ENCODE measurements around the gene P2RX1. TPM values are rescaled to one million over a fixed set of nuclear protein-coding genes. Genes with fewer than 3 reads are reported as not detected.

The P2RX1 gene
- total RNA-seq (2.3 TPM), polyA plus RNA-seq (not detected)

DNA sequence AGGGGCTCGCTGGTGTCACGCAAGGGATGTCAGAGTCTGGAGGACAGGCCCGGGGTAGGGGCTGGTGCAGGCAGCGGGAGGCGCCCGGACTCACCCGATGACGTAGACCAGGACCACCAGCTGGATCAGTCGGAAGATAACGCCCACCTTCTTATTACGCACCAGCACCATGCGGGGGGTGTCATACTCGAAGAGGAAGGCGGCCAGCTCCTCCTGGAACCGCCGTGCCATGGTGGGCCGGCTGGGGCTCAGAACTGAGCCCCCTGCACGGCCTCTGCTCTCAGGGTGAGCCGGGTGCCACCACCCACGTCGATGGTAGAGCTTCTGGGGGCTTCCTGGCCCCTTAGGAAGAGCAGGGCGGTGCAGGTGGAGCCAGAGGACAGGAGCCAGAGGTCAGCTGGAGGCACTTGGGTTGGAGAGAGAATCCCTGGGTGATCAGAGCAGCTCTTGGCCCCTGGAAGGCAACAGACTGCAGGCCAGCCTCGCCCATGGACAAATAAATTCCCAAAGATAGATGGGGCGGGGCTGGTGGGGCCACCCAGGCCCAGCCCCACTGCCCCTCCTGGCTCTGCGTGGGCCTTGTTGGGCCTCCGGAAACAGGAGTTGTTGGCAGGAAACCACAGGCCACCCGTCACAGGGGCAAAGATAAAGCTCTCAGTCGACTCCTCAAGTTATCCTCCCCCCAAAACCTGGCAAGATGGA, at the start of gene P2RX1:
P2RX1 (minus strand) TSS at position 471 of the 702 bp plus-strand sequence; CDS start at position 231, 240 bp downstream.
- H3K9me3 ChIP-seq (ENCODE audit: control insufficient read depth in 2 of 2, low read length in 2 of 2), result no peaks in the 10 kb centered on the region
- no peaks in the 10 kb centered on the region for H3K27me3 ChIP-seq (ENCODE audit: control insufficient read depth, insufficient read depth, low read length)
- H3K27ac ChIP-seq (ENCODE audit: insufficient read depth, low read length, poor library complexity, severe bottlenecking), result no peak within 1 kb of the TSS
- no peaks in the 10 kb centered on the region for H3K27me3 Mint-ChIP-seq
- peaks cover 0 to 47% (median 21%) of the 10 kb centered on the region in 4 donors for H3K4me1 Mint-ChIP-seq
- DNase-seq (peak in 2 of 3 donors; percentile 12 to 65), ATAC-seq (ENCODE audit: low read depth in 2 of 2) (no peak)
- no peak within 1 kb of the TSS for H3K4me3 ChIP-seq (ENCODE audit: low read depth, low read length)
- peak within 1 kb of the TSS in 1 of 4 donors; percentile 38 for H3K4me3 Mint-ChIP-seq
- no peaks in the 10 kb centered on the region for H3K36me3 ChIP-seq (ENCODE audit: control insufficient read depth, insufficient read depth, low read length)
- H3K4me1 ChIP-seq (ENCODE audit: control insufficient read depth, insufficient read depth, low read length, poor library complexity, severe bottlenecking), result peaks cover 27% of the 10 kb centered on the region
- no peaks in the 10 kb centered on the region for H3K36me3 Mint-ChIP-seq
- H3K27ac Mint-ChIP-seq, result peak within 1 kb of the TSS; percentile 48 to 67 (median 64)
- H3K9me3 Mint-ChIP-seq, result no peaks in the 10 kb centered on the region

DNA sequence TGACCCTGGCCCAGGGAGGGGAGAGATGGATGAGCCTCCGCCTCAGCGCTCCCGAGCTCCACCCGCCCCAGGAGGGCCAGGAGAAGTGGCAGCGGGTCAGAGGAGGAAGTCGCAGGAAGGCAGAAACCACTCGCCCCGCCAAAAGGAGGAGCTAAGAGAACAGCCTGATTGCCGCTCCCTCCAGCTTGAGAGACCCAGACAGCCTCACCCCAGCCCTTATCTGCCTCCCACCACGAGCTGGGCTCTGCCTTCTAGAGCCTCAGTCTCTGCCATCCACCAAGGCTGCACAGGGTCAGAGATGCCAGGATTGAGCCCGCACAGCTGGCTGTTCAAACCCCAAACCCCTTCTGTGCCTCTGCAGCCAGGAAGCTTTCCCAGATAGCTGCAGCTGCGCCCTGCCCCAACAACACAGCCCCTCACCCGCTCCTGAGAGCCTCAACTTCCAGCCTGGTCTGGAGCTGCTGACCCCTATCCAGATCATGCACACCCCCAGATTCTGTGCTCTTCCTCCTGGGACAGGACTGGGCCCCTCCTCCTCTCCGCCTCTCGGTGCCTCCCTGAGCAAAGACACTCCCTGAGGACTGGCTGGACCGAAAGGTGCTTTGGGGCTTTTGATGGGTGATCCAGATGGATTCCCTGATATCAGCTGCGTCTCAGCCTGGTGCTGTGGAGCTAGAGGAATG, 49.0 kb upstream of the P2RX1 start:
- Mint-ChIP-seq H3K4me3 (peak overlapping the region; percentile 92 to 98 (median 94)), H3K9me3 (no peaks in the 10 kb centered on the region), H3K27me3 (peaks cover under 1% of the 10 kb centered on the region), H3K4me1 (peaks cover 16 to 42% (median 34%) of the 10 kb centered on the region in 4 donors), H3K27ac (peak overlapping the region; percentile 89 to 95 (median 95)), H3K36me3 (peaks cover 4% of the 10 kb centered on the region)
- H3K36me3 ChIP-seq (ENCODE audit: control insufficient read depth, insufficient read depth, low read length), result no peaks in the 10 kb centered on the region
- no peaks in the 10 kb centered on the region for H3K9me3 ChIP-seq (ENCODE audit: control insufficient read depth in 2 of 2, low read length in 2 of 2)
- peak; percentile 55 to 87 (median 68) for DNase-seq
- peak overlapping the region; percentile 85 for H3K27ac ChIP-seq (ENCODE audit: insufficient read depth, low read length, poor library complexity, severe bottlenecking)
- peak; percentile 44 to 45 for ATAC-seq (ENCODE audit: low read depth in 2 of 2)
- H3K27me3 ChIP-seq (ENCODE audit: control insufficient read depth, insufficient read depth, low read length), result no peaks in the 10 kb centered on the region
- H3K4me3 ChIP-seq (ENCODE audit: low read depth, low read length), result peak overlapping the region; percentile 87
- peaks cover 42% of the 10 kb centered on the region for H3K4me1 ChIP-seq (ENCODE audit: control insufficient read depth, insufficient read depth, low read length, poor library complexity, severe bottlenecking)

GRCh38 chr17:3964203-3965117, 48.2 kb upstream of the P2RX1 start, which contains the start of gene ATP2A3:
Gene ATP2A3, minus strand, starts transcription at chr17:3964437. Its CDS starts 146 bp downstream, at chr17:3964291.
- Mint-ChIP-seq H3K36me3 (peaks cover 5% of the 10 kb centered on the region), H3K4me3 (peak within 1 kb of the TSS; percentile 92 to 98 (median 96)), H3K27me3 (no peaks in the 10 kb centered on the region), H3K9me3 (no peaks in the 10 kb centered on the region), H3K27ac (peak within 1 kb of the TSS; percentile 89 to 95 (median 95)), H3K4me1 (peaks cover 17 to 50% (median 35%) of the 10 kb centered on the region in 4 donors)
- H3K4me1 ChIP-seq (ENCODE audit: control insufficient read depth, insufficient read depth, low read length, poor library complexity, severe bottlenecking), result peaks cover 50% of the 10 kb centered on the region
- peak within 1 kb of the TSS; percentile 85 for H3K27ac ChIP-seq (ENCODE audit: insufficient read depth, low read length, poor library complexity, severe bottlenecking)
- no peaks in the 10 kb centered on the region for H3K36me3 ChIP-seq (ENCODE audit: control insufficient read depth, insufficient read depth, low read length)
- no peaks in the 10 kb centered on the region for H3K9me3 ChIP-seq (ENCODE audit: control insufficient read depth in 2 of 2, low read length in 2 of 2)
- peak; percentile 70 to 74 for ATAC-seq (ENCODE audit: low read depth in 2 of 2)
- no peaks in the 10 kb centered on the region for H3K27me3 ChIP-seq (ENCODE audit: control insufficient read depth, insufficient read depth, low read length)
- peak; percentile 63 to 81 (median 68) for DNase-seq
- H3K4me3 ChIP-seq (ENCODE audit: low read depth, low read length), result peak within 1 kb of the TSS; percentile 87

DNA sequence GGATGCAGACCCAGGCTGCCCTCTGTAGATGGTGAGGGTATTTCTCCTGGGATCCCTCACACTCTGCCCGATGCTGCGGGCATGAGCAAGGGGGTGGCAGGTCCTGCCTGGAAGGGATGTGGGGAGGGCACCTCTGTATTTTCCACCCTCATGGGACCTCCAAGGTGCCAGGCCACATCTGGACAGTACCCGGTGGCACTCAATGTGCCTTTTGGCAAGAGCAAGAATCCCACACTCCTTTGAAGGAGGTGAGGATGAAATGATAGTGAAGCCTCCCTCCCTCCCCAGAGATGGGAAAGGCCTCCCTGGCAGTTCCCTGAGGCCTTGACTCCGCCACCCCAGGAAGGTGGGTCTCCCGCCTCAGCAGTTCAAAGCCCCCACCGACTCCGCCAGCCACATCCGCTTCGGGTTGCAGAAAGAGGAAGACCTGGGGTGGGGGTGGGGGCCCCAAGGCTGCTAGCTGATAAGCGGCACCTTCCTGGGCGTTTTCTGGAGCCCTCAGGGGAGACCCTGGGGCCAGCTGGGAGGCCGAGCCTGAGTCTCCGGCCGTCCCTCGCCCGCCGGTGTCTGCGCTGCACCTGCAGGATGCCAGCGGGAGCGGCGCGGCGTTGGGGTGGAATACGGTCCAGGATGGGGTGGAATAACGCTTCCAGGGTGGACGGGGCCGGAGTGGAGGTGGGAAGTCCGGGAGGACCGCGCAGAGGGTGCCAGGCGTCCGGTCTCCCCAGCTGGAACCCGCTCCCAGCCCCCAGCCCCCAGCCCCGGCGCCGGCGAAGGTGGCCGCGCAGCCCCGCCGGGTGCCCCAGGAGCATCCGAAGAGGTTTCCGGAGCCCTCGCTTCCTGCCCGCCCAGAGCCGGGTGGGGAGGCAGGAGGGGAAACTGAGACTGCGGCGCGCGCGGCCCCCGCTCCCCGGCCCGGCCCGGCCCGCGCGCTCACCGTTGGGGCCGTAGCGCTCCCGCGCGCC, 47.3 kb upstream of the P2RX1 start:
- ATAC-seq (ENCODE audit: low read depth in 2 of 2) (peak; percentile 56 to 62), DNase-seq (peak; percentile 51 to 91 (median 79))
- H3K27me3 Mint-ChIP-seq, result no peaks in the 10 kb centered on the region
- Histone ChIP-seq H3K36me3 (ENCODE audit: control insufficient read depth, insufficient read depth, low read length) (peaks cover 3% of the 10 kb centered on the region), H3K9me3 (ENCODE audit: control insufficient read depth in 2 of 2, low read length in 2 of 2) (no peaks in the 10 kb centered on the region), H3K4me3 (ENCODE audit: low read depth, low read length) (peak overlapping the region; percentile 80), H3K4me1 (ENCODE audit: control insufficient read depth, insufficient read depth, low read length, poor library complexity, severe bottlenecking) (peaks cover 58% of the 10 kb centered on the region), H3K27me3 (ENCODE audit: control insufficient read depth, insufficient read depth, low read length) (no peaks in the 10 kb centered on the region), H3K27ac (ENCODE audit: insufficient read depth, low read length, poor library complexity, severe bottlenecking) (peak overlapping the region; percentile 71)
- peaks cover 7% of the 10 kb centered on the region for H3K36me3 Mint-ChIP-seq
- H3K4me3 Mint-ChIP-seq, result peak overlapping the region; percentile 91 to 96 (median 94)
- no peaks in the 10 kb centered on the region for H3K9me3 Mint-ChIP-seq
- H3K27ac Mint-ChIP-seq, result peak overlapping the region; percentile 41 to 90 (median 78)
- H3K4me1 Mint-ChIP-seq, result peaks cover 17 to 56% (median 36%) of the 10 kb centered on the region in 4 donors

GRCh38 chr17:3962965-3963236, 46.6 kb upstream of the P2RX1 start:
- H3K4me3 Mint-ChIP-seq, result peak overlapping the region; percentile 91 to 96 (median 94)
- Histone ChIP-seq H3K36me3 (ENCODE audit: control insufficient read depth, insufficient read depth, low read length) (peaks cover 8% of the 10 kb centered on the region), H3K27ac (ENCODE audit: insufficient read depth, low read length, poor library complexity, severe bottlenecking) (peak overlapping the region; percentile 71), H3K4me1 (ENCODE audit: control insufficient read depth, insufficient read depth, low read length, poor library complexity, severe bottlenecking) (peaks cover 58% of the 10 kb centered on the region), H3K4me3 (ENCODE audit: low read depth, low read length) (peak overlapping the region; percentile 80), H3K27me3 (ENCODE audit: control insufficient read depth, insufficient read depth, low read length) (no peaks in the 10 kb centered on the region), H3K9me3 (ENCODE audit: control insufficient read depth in 2 of 2, low read length in 2 of 2) (no peaks in the 10 kb centered on the region)
- DNase-seq (no peak), ATAC-seq (ENCODE audit: low read depth in 2 of 2) (no peak)
- H3K27ac Mint-ChIP-seq, result peak overlapping the region in 2 of 3 donors; percentile 41 to 90
- H3K36me3 Mint-ChIP-seq, result peaks cover 7% of the 10 kb centered on the region
- H3K27me3 Mint-ChIP-seq, result no peaks in the 10 kb centered on the region
- no peaks in the 10 kb centered on the region for H3K9me3 Mint-ChIP-seq
- peaks cover 17 to 61% (median 38%) of the 10 kb centered on the region in 4 donors for H3K4me1 Mint-ChIP-seq

DNA sequence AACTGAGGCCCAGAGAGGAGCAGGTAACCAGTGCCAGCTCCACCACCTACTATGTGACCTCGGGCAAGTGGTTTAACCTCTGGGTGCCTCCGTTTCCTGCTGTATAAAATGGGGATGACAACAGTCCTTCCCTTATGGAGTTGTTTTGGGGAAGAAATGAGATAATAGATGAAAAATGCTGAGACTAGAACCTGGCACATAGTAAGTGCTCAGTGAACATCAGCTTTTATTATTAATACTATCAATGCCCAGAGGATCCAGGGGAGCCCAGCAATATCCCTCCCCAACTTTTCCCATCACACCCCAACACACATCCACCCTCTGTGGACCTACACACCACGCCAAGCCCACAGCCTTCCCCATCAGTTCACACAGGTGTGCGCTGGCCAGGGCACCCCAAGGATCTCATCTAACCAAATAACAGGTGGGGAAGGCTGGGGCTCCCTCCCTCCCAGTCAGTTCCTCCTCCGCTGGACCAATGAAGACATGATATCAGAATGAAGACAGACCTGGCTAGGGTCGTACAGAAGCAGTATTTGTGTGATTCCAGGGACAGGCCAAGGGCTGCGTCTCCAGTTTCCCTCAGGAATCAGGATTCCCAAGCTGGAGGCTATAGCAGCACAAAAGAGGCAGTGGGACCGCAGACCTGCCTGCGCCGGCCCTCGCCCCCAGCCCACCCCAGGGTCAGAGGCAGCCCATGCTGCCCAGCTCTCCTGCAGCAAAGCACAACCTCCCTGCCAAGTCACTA, 46.1 kb upstream of the P2RX1 start:
- Mint-ChIP-seq H3K9me3 (no peaks in the 10 kb centered on the region), H3K4me3 (peak overlapping the region; percentile 91 to 96 (median 94)), H3K27me3 (no peaks in the 10 kb centered on the region), H3K4me1 (peaks cover 18 to 67% (median 40%) of the 10 kb centered on the region in 4 donors), H3K27ac (peak overlapping the region; percentile 65 to 91 (median 90)), H3K36me3 (peaks cover 7% of the 10 kb centered on the region)
- Histone ChIP-seq H3K27ac (ENCODE audit: insufficient read depth, low read length, poor library complexity, severe bottlenecking) (peak overlapping the region; percentile 71), H3K4me3 (ENCODE audit: low read depth, low read length) (peak overlapping the region; percentile 80), H3K9me3 (ENCODE audit: control insufficient read depth in 2 of 2, low read length in 2 of 2) (no peaks in the 10 kb centered on the region), H3K4me1 (ENCODE audit: control insufficient read depth, insufficient read depth, low read length, poor library complexity, severe bottlenecking) (peaks cover 61% of the 10 kb centered on the region), H3K27me3 (ENCODE audit: control insufficient read depth, insufficient read depth, low read length) (no peaks in the 10 kb centered on the region), H3K36me3 (ENCODE audit: control insufficient read depth, insufficient read depth, low read length) (peaks cover 12% of the 10 kb centered on the region)
- ATAC-seq (ENCODE audit: low read depth in 2 of 2) (no peak), DNase-seq (no peak)
